HepG2 (cell line): ENCODE results near the gene UGT1A3.

Experiments used
- EP300 ChIP-seq, 3 experiments: sonication (generic) in 1 of 3; formaldehyde crosslinking in 1 of 3; IDR thresholded peaks; 2 replicates each; pipeline versions ENCODE4 v1.5.1 to v1.6.1; 2011 to 2020; ENCODE audit warnings: low read depth in 2 of 3, low read length in 2 of 3, borderline replicate concordance in 1 of 3, improper control_type of control experiment in 1 of 3, mild to moderate bottlenecking in 1 of 3, missing genetic modification reagents in 1 of 3, moderate library complexity in 1 of 3
- YEATS2 ChIP-seq: sonication (generic); formaldehyde crosslinking; IDR thresholded peaks from 2 replicates; pipeline ENCODE4 v1.4.0; 2020; ENCODE audit warnings: missing genetic modification reagents, borderline replicate concordance

DNA sequence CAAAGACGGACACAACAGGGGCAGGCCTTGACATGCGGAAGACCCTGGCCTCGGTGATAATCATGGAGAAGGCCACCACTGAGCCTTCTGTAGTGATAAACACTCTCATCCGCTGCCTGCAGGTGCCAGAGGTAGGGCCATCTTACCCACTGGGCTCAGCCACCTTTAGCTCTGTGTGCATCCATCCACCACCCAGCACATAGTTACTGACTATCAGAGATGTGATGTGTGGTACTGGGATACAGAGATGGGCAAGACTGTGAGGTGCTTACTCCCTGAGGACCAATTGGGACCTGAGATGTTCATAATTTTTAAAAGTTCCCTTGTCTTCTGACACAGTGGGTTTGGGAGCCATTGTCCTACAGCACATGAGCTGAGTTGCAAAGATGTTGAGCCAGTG, 50.9 kb downstream of the UGT1A3 start:
- TF ChIP-seq EP300 (IDR thresholded peaks at IDR 0.05; ENCODE audit: low read depth in 2 of 2, low read length in 2 of 2), result no peak
- no peak for TF ChIP-seq EP300 (CRISPR knock-in tag; IDR thresholded peaks at IDR 0.05; ENCODE audit: borderline replicate concordance)
- TF ChIP-seq YEATS2 (CRISPR knock-in tag), result no peak
